Caco-2 (cell line): ENCODE measurements around the gene LUC7L3. TPM values are rescaled to one million over a fixed set of nuclear protein-coding genes. Genes with fewer than 3 reads are reported as not detected.

ENCODE experiments used
- BruUV-seq: library from RNA; stranded (reverse); fragments of 400-500 nt; replicated peaks from 2 replicates; lab custom pipeline; 2021; lab: Mats Ljungman, UMichigan
- CTCF ChIA-PET: fragments of 300-600 bp; sonication (Branson Sonifier 250); formaldehyde crosslinking; loops from one replicate; lab custom pipeline; 2022; ENCODE audit warnings: antibody characterized with exemption; lab: Charles Lee
- POLR2A ChIA-PET: fragments of 300-600 bp; sonication (Branson Sonifier 250); formaldehyde crosslinking; loops from one replicate; lab custom pipeline; 2022; ENCODE audit warnings: antibody characterized with exemption; lab: Charles Lee
- DNase-seq, 2 experiments: peaks; one replicate each; pipeline versions ENCODE4 v3.0.0 to v3.0.0-alpha.2; 2020 to 2022
- H3K27me3 ChIP-seq: replicated peaks from 2 replicates; pipeline ENCODE4 v1.6.0; 2011; ENCODE audit warnings: low read length; ENCODE audit not compliant: control insufficient read depth, insufficient read depth
- H3K36me3 ChIP-seq: 2 replicates; pipeline ENCODE4 v1.5.1; 2011; ENCODE audit warnings: low read length; ENCODE audit not compliant: control insufficient read depth, insufficient read depth
- H3K4me1 ChIP-seq: fragments of 250-450 bp; sonication (Bioruptor Pico); 2 replicates; pipeline ENCODE4 v1.5.1; 2020; ENCODE audit warnings: mild to moderate bottlenecking
- H3K4me3 ChIP-seq: 2 replicates; pipeline ENCODE4 v1.5.1; 2011; ENCODE audit warnings: low read depth, mild to moderate bottlenecking, control low read depth, low read length
- H3K9me3 ChIP-seq: fragments of 250-450 bp; sonication (Bioruptor Pico); 2 replicates; pipeline ENCODE4 v1.5.1; 2020; ENCODE audit warnings: mild to moderate bottlenecking, moderate library complexity
- H3K27ac Mint-ChIP-seq: one replicate; pipeline ENCODE4 v1.8.0; 2022; ENCODE audit warnings: mixed read lengths; ENCODE audit not compliant: unreplicated experiment
- H3K27me3 Mint-ChIP-seq: one replicate; pipeline ENCODE4 v1.8.0; 2022; ENCODE audit warnings: mixed read lengths; ENCODE audit not compliant: insufficient read depth, unreplicated experiment
- H3K36me3 Mint-ChIP-seq: one replicate; pipeline ENCODE4 v1.8.0; 2022; ENCODE audit warnings: mild to moderate bottlenecking, mixed read lengths; ENCODE audit not compliant: insufficient read depth, unreplicated experiment
- H3K4me1 Mint-ChIP-seq: one replicate; pipeline ENCODE4 v1.8.0; 2022; ENCODE audit warnings: low read depth, mixed read lengths; ENCODE audit not compliant: unreplicated experiment
- H3K4me3 Mint-ChIP-seq: one replicate; pipeline ENCODE4 v1.8.0; 2022; ENCODE audit warnings: mild to moderate bottlenecking, moderate library complexity, mixed read lengths; ENCODE audit not compliant: unreplicated experiment
- H3K9me3 Mint-ChIP-seq: one replicate; pipeline ENCODE4 v1.8.0; 2022; ENCODE audit warnings: mixed read lengths; ENCODE audit not compliant: unreplicated experiment
- CTCF ChIP-seq, 2 experiments: fragments of 200-600 bp in 1 of 2; IDR thresholded peaks; 1 replicate in 1 of 2; 2 replicates in 1 of 2; pipeline versions ENCODE4 v1.5.1 to v1.8.0; 2011 to 2022; ENCODE audit warnings: antibody characterized with exemption in 1 of 2, control low read depth in 1 of 2, inconsistent platforms in 1 of 2, low read depth in 1 of 2, low read length in 1 of 2, mild to moderate bottlenecking in 1 of 2, moderate library complexity in 1 of 2; ENCODE audit not compliant: insufficient read depth in 1 of 2, severe bottlenecking in 1 of 2, unreplicated experiment in 1 of 2
- intact Hi-C: fragments of 100-400 bp; cut with micrococcal nuclease; formaldehyde crosslinking; loops from one replicate; pipeline ENCODE4 v1.10.0; 2022; ENCODE audit not compliant: unreplicated experiment
- total RNA-seq: library from RNA; stranded (reverse); gene quantifications from 2 replicates; pipeline ENCODE4 v1.2.3, GENCODE V29; 2022

The LUC7L3 gene
- total RNA-seq, 1 experiment from 2014 or later = 287 TPM

- no peaks in the 10 kb centered on the region for H3K27me3 ChIP-seq
- Mint-ChIP-seq H3K27me3 (no peaks in the 10 kb centered on the region), H3K36me3 (peaks cover 69% of the 10 kb centered on the region), H3K4me3 (peak overlapping the region; percentile 63), H3K4me1 (peaks cover 57% of the 10 kb centered on the region), H3K27ac (peak overlapping the region; percentile 88), H3K9me3 (no peaks in the 10 kb centered on the region)
- ChIA-PET POLR2A (interaction anchor here (0.6 to 2.9 kb wide), 19 partner anchors 9 to 214 kb away, joined by 3 to 21 read pairs (median 5); partner anchors contain the start of genes ABCC3, CACNA1G, LUC7L3 and TOB1), CTCF (interaction anchor here (0.7 to 8.5 kb wide), 26 partner anchors 9 to 517 kb away, joined by 3 to 132 read pairs (median 5); partner anchors contain the start of genes ANKRD40, CACNA1G, EPN3 and LUC7L3)
- H3K9me3 ChIP-seq = no peaks in the 10 kb centered on the region
- intact Hi-C loops = loop anchor here (1.0 to 10.0 kb wide), 4 partner anchors 9 to 328 kb away; partner anchors contain the start of gene CACNA1G
- TF ChIP-seq CTCF (IDR thresholded peaks at IDR 0.05; ENCODE audit: insufficient read depth in 1 of 2, low read depth in 1 of 2, low read length in 1 of 2, severe bottlenecking in 1 of 2, unreplicated experiment in 1 of 2) = no peak
- peak; percentile 86 to 93 for DNase-seq
- BruUV-seq = TSS peak; percentile 61
- peaks cover 14% of the 10 kb centered on the region for H3K36me3 ChIP-seq
- peaks cover 73% of the 10 kb centered on the region for H3K4me1 ChIP-seq
- no peak overlapping the region for H3K4me3 ChIP-seq
Observed at GRCh38 chr17:50693036-50693682, 26.2 kb upstream of the LUC7L3 start.

GRCh38 chr17:50696365-50696879, 23.0 kb upstream of the LUC7L3 start:
- no peaks in the 10 kb centered on the region for H3K27me3 Mint-ChIP-seq
- no TSS peak for BruUV-seq

More at GRCh38 chr17:50696365-50696879, 23.0 kb upstream of the LUC7L3 start:
- Mint-ChIP-seq H3K4me1 (peaks cover 52% of the 10 kb centered on the region), H3K4me3 (no peak overlapping the region), H3K27ac (no peak overlapping the region), H3K36me3 (peaks cover 94% of the 10 kb centered on the region), H3K9me3 (no peaks in the 10 kb centered on the region)
- DNase-seq = no peak
- TF ChIP-seq CTCF (IDR thresholded peaks at IDR 0.05; ENCODE audit: insufficient read depth in 1 of 2, low read depth in 1 of 2, low read length in 1 of 2, severe bottlenecking in 1 of 2, unreplicated experiment in 1 of 2) = no peak
- peaks cover 14% of the 10 kb centered on the region for H3K36me3 ChIP-seq
- CTCF ChIA-PET = interaction anchor here (0.6 to 8.5 kb wide), 12 partner anchors 12 to 213 kb away, joined by 3 to 132 read pairs (median 6); partner anchors contain the start of gene SPATA20
- POLR2A ChIA-PET = no interaction called here
- H3K4me1 ChIP-seq = peaks cover 40% of the 10 kb centered on the region
- H3K4me3 ChIP-seq = no peak overlapping the region
- intact Hi-C loops = loop anchor here (10.0 kb wide), 1 partner anchor 332 kb away; no protein-coding TSS in a partner anchor
- no peaks in the 10 kb centered on the region for H3K9me3 ChIP-seq
- H3K27me3 ChIP-seq = no peaks in the 10 kb centered on the region
